ENCODE results near the gene SART3. TPM values are rescaled to one million over a fixed set of nuclear protein-coding genes. Genes with fewer than 3 reads are reported as not detected.

The SART3 gene
- total RNA-seq, 3 donors from 2014 or later (not counting 1 experiment from before 2014, with no cell fraction given): 76.5 to 107 (median 78.3) TPM

- Histone ChIP-seq H3K27me3 (ENCODE audit: control insufficient read depth, insufficient read depth, low read length) (no peaks in the 10 kb centered on the region), H3K9me3 (ENCODE audit: control insufficient read depth, insufficient read depth, low read length) (no peaks in the 10 kb centered on the region), H3K36me3 (ENCODE audit: control insufficient read depth, insufficient read depth, low read length) (peaks cover 28% of the 10 kb centered on the region), H3K4me1 (ENCODE audit: control insufficient read depth, insufficient read depth, low read length) (peaks cover 4% of the 10 kb centered on the region), H3K27ac (ENCODE audit: low read length) (no peak overlapping the region), H3K4me3 (ENCODE audit: low read length) (no peak overlapping the region)
- Mint-ChIP-seq H3K4me3 (no peak overlapping the region), H3K36me3 (peaks cover 25% of the 10 kb centered on the region), H3K27ac (no peak overlapping the region), H3K4me1 (no peaks in the 10 kb centered on the region), H3K27me3 (ENCODE audit: low read depth in 2 of 2) (peaks cover 0 to 12% of the 10 kb centered on the region in 2 donors), H3K9me3 (no peaks in the 10 kb centered on the region)
- WGBS (ENCODE audit: insufficient coverage): 94% methylated on average over 7 of the region's 8 CpGs
- ATAC-seq (no peak), DNase-seq (no peak)
- no peak for TF ChIP-seq CTCF (IDR thresholded peaks at IDR 0.05)
- intact Hi-C loops (cut with micrococcal nuclease): no loop called here
Measured at GRCh38 chr12:108571609-108572165, 10.7 kb upstream of the SART3 start.

- ATAC-seq (no peak), DNase-seq (peak in 1 of 2 donors; percentile 57)
- Mint-ChIP-seq H3K27ac (no peak overlapping the region), H3K4me3 (no peak overlapping the region), H3K36me3 (peaks cover 25% of the 10 kb centered on the region), H3K27me3 (ENCODE audit: low read depth in 2 of 2) (peaks cover 0 to 12% of the 10 kb centered on the region in 2 donors), H3K9me3 (no peaks in the 10 kb centered on the region), H3K4me1 (no peaks in the 10 kb centered on the region)
- H3K27me3 ChIP-seq (ENCODE audit: control insufficient read depth, insufficient read depth, low read length): no peaks in the 10 kb centered on the region
- H3K9me3 ChIP-seq (ENCODE audit: control insufficient read depth, insufficient read depth, low read length): no peaks in the 10 kb centered on the region
- intact Hi-C loops (cut with micrococcal nuclease): no loop called here
- H3K27ac ChIP-seq (ENCODE audit: low read length): no peak overlapping the region
- no peak overlapping the region for H3K4me3 ChIP-seq (ENCODE audit: low read length)
- peaks cover 35% of the 10 kb centered on the region for H3K36me3 ChIP-seq (ENCODE audit: control insufficient read depth, insufficient read depth, low read length)
- peaks cover 6% of the 10 kb centered on the region for H3K4me1 ChIP-seq (ENCODE audit: control insufficient read depth, insufficient read depth, low read length)
- 67% methylated on average over 2 of the region's 3 CpGs for WGBS (ENCODE audit: insufficient coverage)
- no peak for TF ChIP-seq CTCF (IDR thresholded peaks at IDR 0.05)
Measured at GRCh38 chr12:108570743-108571608, 10.0 kb upstream of the SART3 start.

- H3K27ac ChIP-seq (ENCODE audit: low read length): peak overlapping the region; percentile 52
- Mint-ChIP-seq H3K27me3 (ENCODE audit: low read depth in 2 of 2) (peaks cover 0 to 5% of the 10 kb centered on the region in 2 donors), H3K36me3 (peaks cover 25% of the 10 kb centered on the region), H3K9me3 (no peaks in the 10 kb centered on the region), H3K27ac (peak overlapping the region in 1 of 2 donors; percentile 33), H3K4me1 (no peaks in the 10 kb centered on the region), H3K4me3 (no peak overlapping the region)
- H3K36me3 ChIP-seq (ENCODE audit: control insufficient read depth, insufficient read depth, low read length): peaks cover 54% of the 10 kb centered on the region
- intact Hi-C loops (cut with micrococcal nuclease): loop anchor here (10.0 kb wide), 1 partner anchor 266 kb away; no protein-coding TSS in a partner anchor
- H3K9me3 ChIP-seq (ENCODE audit: control insufficient read depth, insufficient read depth, low read length): no peaks in the 10 kb centered on the region
- H3K4me3 ChIP-seq (ENCODE audit: low read length): no peak overlapping the region
- DNase-seq (peak in 1 of 2 donors; percentile 86), ATAC-seq (peak in 1 of 3 donors; percentile 46)
- no peak for TF ChIP-seq CTCF (IDR thresholded peaks at IDR 0.05)
- no peaks in the 10 kb centered on the region for H3K27me3 ChIP-seq (ENCODE audit: control insufficient read depth, insufficient read depth, low read length)
- peaks cover 10% of the 10 kb centered on the region for H3K4me1 ChIP-seq (ENCODE audit: control insufficient read depth, insufficient read depth, low read length)
- 37% methylated on average over 10 of the region's 10 CpGs for WGBS (ENCODE audit: insufficient coverage)
Measured at GRCh38 chr12:108568338-108569154, 7.6 kb upstream of the SART3 start.
